ENCODE data around the gene NTM.

Gene NTM

GRCh38 chr11:131593301-131593700, 222.9 kb downstream of the NTM start:
- DNase-seq (ENCODE audit: low read depth in 2 of 2, low spot score in 1 of 2) = no peak

- DNase-seq (ENCODE audit: low read depth in 2 of 2, low spot score in 1 of 2) = no peak
Measured at GRCh38 chr11:131595797-131596196, 225.4 kb downstream of the NTM start.

GRCh38 chr11:131597890-131598289, 227.5 kb downstream of the NTM start:
- DNase-seq (ENCODE audit: low read depth in 2 of 2, low spot score in 1 of 2) = no peak

GRCh38 chr11:131598305-131598704, 227.9 kb downstream of the NTM start:
- DNase-seq (ENCODE audit: low read depth in 2 of 2, low spot score in 1 of 2) = no peak

GRCh38 chr11:131599285-131599684, 228.9 kb downstream of the NTM start:
- no peak for DNase-seq (ENCODE audit: low read depth in 2 of 2, low spot score in 1 of 2)

- no peak for DNase-seq (ENCODE audit: low read depth in 2 of 2, low spot score in 1 of 2)
Measured at GRCh38 chr11:131600628-131601027, 230.2 kb downstream of the NTM start.

GRCh38 chr11:131601586-131601985, 231.2 kb downstream of the NTM start:
- no peak for DNase-seq (ENCODE audit: low read depth in 2 of 2, low spot score in 1 of 2)

GRCh38 chr11:131602431-131602830, 232.0 kb downstream of the NTM start:
- DNase-seq (ENCODE audit: low read depth in 2 of 2, low spot score in 1 of 2) = no peak

- no peak for DNase-seq (ENCODE audit: low read depth in 2 of 2, low spot score in 1 of 2)
Measured at GRCh38 chr11:131606811-131607335, 236.5 kb downstream of the NTM start.

- no peak for DNase-seq (ENCODE audit: low read depth in 2 of 2, low spot score in 1 of 2)
Measured at GRCh38 chr11:131609337-131609736, 238.9 kb downstream of the NTM start.

GRCh38 chr11:131609921-131610320, 239.5 kb downstream of the NTM start:
- DNase-seq (ENCODE audit: low read depth in 2 of 2, low spot score in 1 of 2) = no peak

- no peak for DNase-seq (ENCODE audit: low read depth in 2 of 2, low spot score in 1 of 2)
Measured at GRCh38 chr11:131611322-131611721, 240.9 kb downstream of the NTM start.

- no peak for DNase-seq (ENCODE audit: low read depth in 2 of 2, low spot score in 1 of 2)
Measured at GRCh38 chr11:131612533-131612932, 242.1 kb downstream of the NTM start.

- no peak for DNase-seq (ENCODE audit: low read depth in 2 of 2, low spot score in 1 of 2)
Measured at GRCh38 chr11:131614631-131615030, 244.2 kb downstream of the NTM start.

GRCh38 chr11:131615611-131616010, 245.2 kb downstream of the NTM start:
- no peak for DNase-seq (ENCODE audit: low read depth in 2 of 2, low spot score in 1 of 2)

GRCh38 chr11:131616481-131617140, 246.2 kb downstream of the NTM start:
- DNase-seq (ENCODE audit: low read depth in 2 of 2, low spot score in 1 of 2) = no peak

GRCh38 chr11:131618201-131618600, 247.8 kb downstream of the NTM start:
- no peak for DNase-seq (ENCODE audit: low read depth in 2 of 2, low spot score in 1 of 2)

GRCh38 chr11:131622193-131622592, 251.8 kb downstream of the NTM start:
- no peak for DNase-seq (ENCODE audit: low read depth in 2 of 2, low spot score in 1 of 2)

- no peak for DNase-seq (ENCODE audit: low read depth in 2 of 2, low spot score in 1 of 2)
Measured at GRCh38 chr11:131624531-131624930, 254.1 kb downstream of the NTM start.

- DNase-seq (ENCODE audit: low read depth in 2 of 2, low spot score in 1 of 2) = no peak
Measured at GRCh38 chr11:131626788-131627187, 256.4 kb downstream of the NTM start.

GRCh38 chr11:131628739-131629138, 258.3 kb downstream of the NTM start:
- DNase-seq (ENCODE audit: low read depth in 2 of 2, low spot score in 1 of 2) = no peak

GRCh38 chr11:131629925-131630540, 259.6 kb downstream of the NTM start:
- DNase-seq (ENCODE audit: low read depth in 2 of 2, low spot score in 1 of 2) = no peak

- DNase-seq (ENCODE audit: low read depth in 2 of 2, low spot score in 1 of 2) = no peak
Measured at GRCh38 chr11:131632971-131633370, 262.6 kb downstream of the NTM start.
